CD4-positive, alpha-beta T cell treated with Interleukin-4 for 4 hours (primary cell): ENCODE measurements around the gene VEGFD.

Experiments
- DNase-seq: peaks from one replicate; pipeline ENCODE4 v3.0.0-alpha.2; 2020

Gene VEGFD

GRCh38 chrX:15299941-15300851, 84.0 kb downstream of the VEGFD start:
- DNase-seq: peak; percentile 1

DNA sequence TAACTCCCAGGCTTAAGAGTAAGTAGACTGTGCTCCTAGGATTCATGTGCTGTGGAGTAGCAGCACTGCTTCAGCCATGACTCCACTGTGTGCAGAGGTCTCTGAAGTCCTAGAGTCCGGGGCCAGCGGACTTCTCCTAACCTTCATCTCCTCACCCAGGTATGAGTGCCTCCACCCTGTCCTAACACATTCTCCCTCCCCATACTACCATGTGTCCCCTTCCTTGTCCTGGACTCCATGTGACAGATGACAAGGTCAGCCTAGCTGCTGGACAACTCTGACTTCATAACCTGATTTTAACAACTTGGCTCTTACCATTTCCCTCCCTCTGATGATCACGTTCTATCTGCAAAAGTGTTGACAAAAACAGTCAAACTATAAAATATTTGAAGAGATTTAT, 85.4 kb downstream of the VEGFD start:
- DNase-seq: no peak

- DNase-seq: no peak
Observed at GRCh38 chrX:15298201-15298600, 86.0 kb downstream of the VEGFD start.
